ENCODE data around the gene TRIM58. TPM values are rescaled to one million over a fixed set of nuclear protein-coding genes. Genes with fewer than 3 reads are reported as not detected.

TRIM58 gene
- polyA plus RNA-seq, 12 donors = 1.2 to 7.8 (median 3.5) TPM; not detected in 1

DNA sequence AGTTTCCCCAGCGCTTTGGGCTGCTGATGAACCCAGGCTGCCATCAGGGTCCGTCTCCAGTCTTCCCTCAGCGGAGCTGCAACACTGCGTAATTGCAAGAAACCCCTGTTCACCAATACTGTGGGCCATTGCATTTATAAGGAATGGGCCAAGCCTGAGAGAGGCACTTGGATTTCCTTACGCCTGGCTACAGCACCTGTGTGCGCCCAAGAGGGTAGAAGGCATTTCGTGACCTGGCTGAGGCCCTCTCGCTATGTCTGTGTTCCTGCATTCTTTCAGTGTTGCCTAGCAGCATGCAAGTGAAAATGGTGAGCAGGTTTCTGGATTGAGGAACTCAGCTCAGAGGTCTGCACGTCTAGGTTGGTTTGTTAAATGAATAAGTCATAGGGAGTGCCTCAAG is 26.4 kb downstream of the TRIM58 start:
- no peak for DNase-seq

DNA sequence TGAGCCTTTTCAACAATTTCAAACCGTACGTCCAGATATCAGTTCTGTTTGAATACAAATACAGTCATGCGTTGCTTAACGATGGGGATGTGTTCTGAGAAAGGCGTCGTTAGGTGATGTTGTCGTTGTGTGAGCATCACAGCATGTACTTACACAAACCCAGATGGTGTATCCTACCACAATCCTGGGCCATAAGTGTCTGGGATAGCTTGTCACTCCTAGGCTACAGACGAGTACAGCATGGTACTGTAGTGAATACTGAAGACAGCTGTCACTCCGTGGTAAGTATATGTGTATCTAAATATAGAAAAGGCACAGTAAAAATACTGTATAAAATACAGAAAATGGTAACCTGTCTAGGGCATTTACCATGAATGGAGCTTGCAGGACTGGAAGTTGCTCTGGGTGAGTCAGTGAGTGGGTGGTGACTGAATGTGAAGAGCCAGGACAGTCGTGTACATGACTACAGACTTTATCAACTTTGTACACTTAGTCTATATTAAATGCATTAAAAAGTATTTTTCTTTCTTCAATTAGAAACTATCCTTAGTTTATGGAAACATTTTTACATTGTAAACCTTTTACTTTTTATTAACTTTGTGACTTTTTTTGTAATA is 27.9 kb downstream of the TRIM58 start:
- DNase-seq = no peak

DNA sequence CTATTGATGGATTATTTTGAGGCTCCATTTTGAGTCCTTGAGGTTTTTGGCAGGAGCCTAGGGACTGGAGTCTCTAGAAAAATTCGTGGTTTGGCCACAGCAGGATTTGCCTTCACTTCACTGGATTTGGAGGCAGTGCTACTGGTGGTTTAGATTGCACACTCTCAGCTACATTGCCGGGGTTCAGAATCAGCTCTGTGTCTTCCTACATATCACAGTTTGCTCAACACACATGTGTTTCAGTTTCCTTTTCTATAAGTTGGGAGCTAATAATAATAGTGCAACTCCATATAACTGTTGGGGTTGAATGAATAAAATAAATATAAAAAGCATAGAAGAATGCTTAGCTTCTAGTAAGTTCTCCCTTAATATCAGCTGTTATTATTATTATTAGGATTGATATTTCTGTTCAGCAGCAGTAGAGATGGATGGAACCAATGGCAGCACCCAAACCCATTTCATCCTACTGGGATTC is 38.2 kb downstream of the TRIM58 start, which contains the start of gene OR2W3:
TSS of gene OR2W3 (plus strand) at position 425 of the 475 bp plus-strand sequence. CDS start at position 425, 0 bp downstream.
- no peak for DNase-seq

DNA sequence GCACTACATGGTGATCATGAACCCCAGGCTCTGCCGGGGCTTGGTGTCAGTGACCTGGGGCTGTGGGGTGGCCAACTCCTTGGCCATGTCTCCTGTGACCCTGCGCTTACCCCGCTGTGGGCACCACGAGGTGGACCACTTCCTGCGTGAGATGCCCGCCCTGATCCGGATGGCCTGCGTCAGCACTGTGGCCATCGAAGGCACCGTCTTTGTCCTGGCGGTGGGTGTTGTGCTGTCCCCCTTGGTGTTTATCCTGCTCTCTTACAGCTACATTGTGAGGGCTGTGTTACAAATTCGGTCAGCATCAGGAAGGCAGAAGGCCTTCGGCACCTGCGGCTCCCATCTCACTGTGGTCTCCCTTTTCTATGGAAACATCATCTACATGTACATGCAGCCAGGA is 39.0 kb downstream of the TRIM58 start:
- DNase-seq = no peak

DNA sequence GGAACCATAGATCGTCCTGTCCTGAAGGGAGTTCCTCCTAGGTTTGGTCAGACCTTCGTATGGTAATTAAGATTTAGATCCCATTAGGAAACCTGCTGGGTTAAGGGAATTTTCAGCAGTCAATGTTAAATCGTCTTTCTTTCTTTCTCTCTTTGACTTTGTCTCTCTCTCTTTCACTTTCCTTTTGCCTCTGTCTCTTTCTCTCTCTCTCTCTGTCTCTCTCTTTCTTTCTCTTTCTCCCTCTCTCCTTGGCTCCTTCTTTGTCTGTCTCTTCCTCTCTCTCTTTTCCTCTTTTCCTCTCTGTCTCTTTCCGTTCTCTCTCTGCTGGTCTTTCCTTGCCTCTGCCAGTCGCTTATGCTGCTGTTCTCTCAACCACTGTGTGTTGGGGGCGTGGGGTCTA is 47.1 kb downstream of the TRIM58 start:
- no peak for DNase-seq

DNA sequence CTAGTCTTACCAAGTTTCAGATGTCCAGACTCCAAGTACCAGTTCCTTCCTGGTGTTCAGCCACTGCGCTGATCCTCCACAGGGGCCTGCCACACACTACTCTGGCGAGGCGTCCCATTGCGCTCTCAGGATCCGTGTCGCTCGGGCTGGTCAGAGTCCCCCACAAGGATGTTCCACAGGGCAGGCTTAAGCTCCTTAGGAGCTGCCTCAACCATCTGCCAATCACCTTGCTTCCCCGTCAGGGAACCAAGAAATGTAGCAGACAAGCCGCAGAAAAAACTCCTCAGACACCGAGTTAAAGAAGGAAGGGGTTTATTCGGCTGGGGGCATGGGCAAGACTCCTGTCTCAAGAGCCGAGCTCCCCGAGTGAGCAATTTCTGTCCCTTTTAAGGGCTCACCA is 48.2 kb downstream of the TRIM58 start:
- no peak for DNase-seq

DNA sequence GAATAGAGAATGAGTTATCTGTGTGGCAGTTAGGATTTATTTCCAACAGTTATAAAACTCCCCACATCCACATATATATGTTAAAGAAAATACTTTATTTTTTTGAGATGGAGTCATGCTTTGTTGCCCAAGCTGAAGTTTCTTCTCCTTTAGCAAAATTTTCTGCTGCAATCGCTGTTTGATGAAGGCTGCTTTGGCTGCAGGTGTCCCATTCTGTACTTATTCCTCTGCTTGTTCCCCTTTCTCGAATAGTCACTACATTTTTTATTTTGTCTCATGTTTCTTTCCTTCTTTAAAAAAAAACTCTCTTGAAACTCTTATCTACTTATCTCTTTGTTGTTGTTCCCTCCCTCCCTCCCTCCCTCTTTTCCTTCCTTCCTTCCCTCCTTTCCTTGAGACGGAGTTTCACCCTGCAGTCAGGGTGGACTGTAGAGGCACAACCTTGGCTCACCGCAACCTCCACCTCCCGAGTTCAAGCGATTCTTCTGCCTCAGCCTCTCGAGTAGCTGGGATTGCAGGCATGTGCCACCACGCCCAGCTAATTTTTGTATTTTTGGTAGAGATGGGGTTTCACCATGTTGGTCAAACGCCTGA is 49.0 kb downstream of the TRIM58 start:
- DNase-seq = no peak

DNA sequence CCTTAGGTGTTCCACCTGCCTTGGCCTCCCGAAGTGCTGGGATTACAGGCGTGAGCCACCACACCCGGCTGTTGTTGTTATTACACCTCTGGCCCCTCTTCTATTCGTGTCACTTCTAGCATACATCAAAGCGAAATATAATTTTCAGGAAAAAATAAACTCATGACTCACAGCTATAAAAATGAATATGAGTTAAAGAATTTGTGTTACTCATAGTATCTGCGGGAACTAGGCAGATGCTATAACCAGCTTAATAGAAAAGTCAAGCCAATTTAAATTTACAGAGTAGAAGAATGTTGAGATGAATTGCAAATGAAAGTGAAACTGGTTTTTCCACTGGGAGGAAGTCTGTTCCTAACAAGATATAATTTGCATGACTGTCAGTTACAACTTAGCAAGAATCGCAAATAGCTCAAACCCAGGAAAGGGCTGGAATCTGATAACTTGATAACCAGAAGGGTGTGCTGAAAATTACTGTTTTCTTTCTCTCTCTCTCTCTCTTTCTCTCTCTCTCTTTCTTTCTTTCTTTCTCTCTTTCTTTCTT is 49.6 kb downstream of the TRIM58 start:
- DNase-seq = no peak

DNA sequence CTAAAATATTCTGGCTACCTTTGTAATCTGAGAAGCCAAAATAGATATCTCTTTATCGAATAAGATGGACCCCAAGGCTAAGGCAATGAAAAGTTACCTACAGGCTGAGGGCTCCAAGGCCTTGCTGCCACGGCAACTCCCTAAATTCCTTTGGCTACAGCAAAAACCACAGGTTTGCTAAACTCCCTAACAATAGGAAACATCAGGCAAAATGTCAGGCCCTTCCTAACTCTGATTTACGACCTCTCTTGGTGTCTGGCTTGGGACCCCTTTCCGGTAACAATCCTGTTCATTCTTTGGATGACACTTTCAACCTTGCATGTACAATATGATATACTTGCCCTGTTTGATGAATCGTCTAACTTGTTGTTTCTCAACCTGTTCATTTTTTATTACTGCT is 51.8 kb downstream of the TRIM58 start:
- DNase-seq = no peak

DNA sequence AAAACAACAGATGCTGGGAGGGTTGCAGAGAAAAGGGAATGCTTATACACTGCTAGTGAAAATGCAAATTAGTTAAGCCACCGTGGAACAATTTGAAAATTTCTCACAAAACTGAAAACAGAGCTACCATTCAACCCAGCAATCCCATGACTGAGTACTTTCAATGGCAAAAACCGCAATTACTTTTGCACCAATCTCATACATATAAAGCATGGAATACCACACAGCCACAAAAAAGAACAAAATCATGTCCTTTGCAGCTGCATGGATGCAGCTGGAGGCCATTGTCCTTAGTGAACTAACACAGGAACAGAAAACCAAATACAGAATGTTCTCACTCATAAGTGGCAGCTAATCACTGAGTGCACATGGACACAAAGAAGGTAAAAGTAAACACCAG is 56.8 kb downstream of the TRIM58 start:
- no peak for DNase-seq

DNA sequence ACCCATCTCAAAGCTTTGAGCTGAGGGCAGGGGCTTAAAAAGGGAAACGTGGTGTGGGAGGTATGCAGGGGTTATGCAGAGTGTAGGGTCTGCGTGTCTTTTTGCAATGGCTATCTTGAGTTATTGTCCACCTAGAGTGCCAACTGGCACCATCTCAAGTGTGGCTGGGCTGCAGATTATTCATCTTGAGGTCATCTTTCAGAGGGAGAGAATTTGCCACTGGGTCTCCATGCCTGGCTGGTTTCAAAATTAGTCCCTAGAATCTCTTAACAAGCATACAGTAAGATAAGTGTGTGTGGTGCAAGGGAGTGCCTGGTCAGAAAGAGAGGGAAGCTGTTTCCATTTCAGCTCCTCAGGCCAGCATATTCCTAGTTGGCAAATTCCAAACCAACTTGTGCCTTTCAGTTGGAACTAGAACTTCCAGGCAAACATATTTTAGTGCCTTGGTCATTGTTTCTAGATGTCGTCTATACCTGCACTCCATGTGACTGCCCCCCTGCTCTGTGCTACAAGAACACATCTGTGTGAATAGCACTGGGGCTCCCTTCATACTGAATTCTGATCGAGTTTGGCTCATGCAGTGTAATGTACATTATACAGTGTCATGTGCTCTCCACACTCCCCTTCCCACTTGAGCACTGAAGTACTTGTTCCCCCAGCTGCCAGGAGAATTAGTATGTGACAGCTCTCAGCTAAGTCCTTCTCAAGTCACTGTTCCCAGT is 58.1 kb downstream of the TRIM58 start:
- DNase-seq = no peak

DNA sequence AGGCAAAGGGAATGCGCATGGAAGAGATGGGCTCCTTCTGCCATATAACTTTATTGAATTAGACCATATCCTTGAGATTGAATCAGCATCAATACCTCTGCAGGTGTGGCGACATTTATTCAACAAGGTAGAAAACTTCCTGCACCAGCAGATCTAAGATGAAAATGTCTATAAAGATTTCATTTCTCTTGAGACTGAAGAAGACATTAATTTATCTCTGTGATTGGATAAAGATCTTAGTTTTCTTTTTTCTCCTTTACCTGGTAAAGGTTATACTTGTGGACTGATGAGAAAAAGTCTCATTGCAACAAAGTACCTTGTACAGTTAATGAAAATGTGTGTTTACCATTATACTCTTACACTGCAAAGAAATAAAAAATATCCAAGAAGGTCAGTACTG is 63.0 kb downstream of the TRIM58 start, which contains the start of gene OR2T8:
TSS of gene OR2T8 (plus strand) at position 301 of the 400 bp plus-strand sequence. CDS start 766 bp downstream, outside the sequence.
- no peak for DNase-seq

DNA sequence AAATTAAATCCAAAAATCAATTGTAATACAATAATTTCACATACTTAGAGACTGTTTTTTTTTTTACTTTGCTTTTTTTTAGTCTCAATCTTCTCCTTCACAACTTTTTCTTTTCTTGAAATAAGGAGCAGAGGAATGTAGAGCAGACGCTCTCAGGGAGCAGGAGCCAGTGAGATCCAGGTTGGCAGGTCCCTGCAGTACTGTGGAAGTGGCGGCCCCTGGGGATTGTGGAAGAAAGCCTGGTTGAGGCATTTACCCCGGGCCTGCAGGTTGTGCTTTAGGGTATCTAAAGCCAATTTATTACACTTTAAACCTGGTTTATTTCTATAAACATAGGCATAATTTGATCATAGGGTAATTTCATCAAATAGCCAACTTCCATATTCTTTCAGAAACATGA is 67.0 kb downstream of the TRIM58 start:
- DNase-seq = no peak

DNA sequence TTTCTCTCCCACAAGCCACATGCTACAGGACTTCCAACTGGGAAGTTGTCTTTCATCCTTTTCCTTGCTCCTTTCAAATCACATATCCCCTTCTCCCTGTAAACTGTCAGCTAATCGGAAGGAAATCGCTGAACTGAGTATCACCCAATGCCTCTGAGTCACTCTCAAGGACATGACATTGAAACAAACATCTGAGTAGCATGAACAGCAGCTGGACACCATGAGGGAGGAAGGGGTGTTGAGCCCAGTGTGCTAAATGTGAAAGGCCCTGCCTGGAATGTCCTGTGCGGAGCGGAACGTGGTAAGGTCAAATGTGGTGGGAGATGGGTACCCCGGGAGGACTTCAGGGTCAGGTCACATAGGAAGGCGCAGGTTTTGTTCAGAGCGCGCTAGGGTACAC is 67.9 kb downstream of the TRIM58 start, which contains the start of gene OR2AJ1:
TSS of gene OR2AJ1 (plus strand) at position 22 of the 400 bp plus-strand sequence. CDS start 8,880 bp downstream, outside the sequence.
- no peak for DNase-seq

Other genes starting within 250 kb of the TRIM58 start
- not detected for gene OR13G1, start 177.4 kb upstream of the TRIM58 start, polyA plus RNA-seq (ENCODE audit: insufficient read length in 12 of 12)
- gene OR6F1, start 140.5 kb upstream of the TRIM58 start, polyA plus RNA-seq (ENCODE audit: insufficient read length in 12 of 12) = under 1 TPM in 1 of 12 donors, not detected in 11; 0.23 TPM
- gene OR14K1, start 118.6 kb upstream of the TRIM58 start, polyA plus RNA-seq (ENCODE audit: insufficient read length in 12 of 12) = not detected
- not detected for gene OR14A2, start 109.0 kb upstream of the TRIM58 start, polyA plus RNA-seq (ENCODE audit: insufficient read length in 12 of 12)
- gene OR1C1, start 96.6 kb upstream of the TRIM58 start, polyA plus RNA-seq (ENCODE audit: insufficient read length in 12 of 12) = not detected
- gene OR14A16, start 33.1 kb upstream of the TRIM58 start, polyA plus RNA-seq (ENCODE audit: insufficient read length in 12 of 12) = not detected
- not detected for gene OR11L1, start 15.3 kb upstream of the TRIM58 start, polyA plus RNA-seq (ENCODE audit: insufficient read length in 12 of 12)
- 1 to 10 TPM in 5 of 12 donors, under 1 TPM in 4, not detected in 3; 0.50 to 2.5 (median 1.0) TPM for gene OR2W3, start 38.4 kb downstream of the TRIM58 start, polyA plus RNA-seq (ENCODE audit: insufficient read length in 12 of 12)
- under 1 TPM in 2 of 12 donors, not detected in 10; 0.20 to 0.40 TPM for gene OR2T8, start 63.1 kb downstream of the TRIM58 start, polyA plus RNA-seq (ENCODE audit: insufficient read length in 12 of 12)
- not detected for gene OR2AJ1, start 67.7 kb downstream of the TRIM58 start, polyA plus RNA-seq (ENCODE audit: insufficient read length in 12 of 12)
- not detected for gene OR2L8, start 91.7 kb downstream of the TRIM58 start, polyA plus RNA-seq (ENCODE audit: insufficient read length in 12 of 12)
- not detected for gene OR2AK2, start 108.0 kb downstream of the TRIM58 start, polyA plus RNA-seq (ENCODE audit: insufficient read length in 12 of 12)
- gene OR2L5, start 156.5 kb downstream of the TRIM58 start, polyA plus RNA-seq (ENCODE audit: insufficient read length in 12 of 12) = not detected
- gene OR2L2, start 172.9 kb downstream of the TRIM58 start, polyA plus RNA-seq (ENCODE audit: insufficient read length in 12 of 12) = under 1 TPM in 2 of 12 donors, not detected in 10; 0.05 to 0.07 TPM
- not detected for gene OR2L3, start 189.6 kb downstream of the TRIM58 start, polyA plus RNA-seq (ENCODE audit: insufficient read length in 12 of 12)
- not detected for gene OR2L13, start 238.0 kb downstream of the TRIM58 start, polyA plus RNA-seq (ENCODE audit: insufficient read length in 12 of 12)